ENCODE measurements around the gene TFCP2. TPM values are rescaled to one million over a fixed set of nuclear protein-coding genes. Genes with fewer than 3 reads are reported as not detected.
"Not testable (repeated sequence)": the region's sequence is repeated elsewhere in the genome, so short reads cannot be mapped to it uniquely, and the experiment has no call there.

TFCP2 gene, protein sequence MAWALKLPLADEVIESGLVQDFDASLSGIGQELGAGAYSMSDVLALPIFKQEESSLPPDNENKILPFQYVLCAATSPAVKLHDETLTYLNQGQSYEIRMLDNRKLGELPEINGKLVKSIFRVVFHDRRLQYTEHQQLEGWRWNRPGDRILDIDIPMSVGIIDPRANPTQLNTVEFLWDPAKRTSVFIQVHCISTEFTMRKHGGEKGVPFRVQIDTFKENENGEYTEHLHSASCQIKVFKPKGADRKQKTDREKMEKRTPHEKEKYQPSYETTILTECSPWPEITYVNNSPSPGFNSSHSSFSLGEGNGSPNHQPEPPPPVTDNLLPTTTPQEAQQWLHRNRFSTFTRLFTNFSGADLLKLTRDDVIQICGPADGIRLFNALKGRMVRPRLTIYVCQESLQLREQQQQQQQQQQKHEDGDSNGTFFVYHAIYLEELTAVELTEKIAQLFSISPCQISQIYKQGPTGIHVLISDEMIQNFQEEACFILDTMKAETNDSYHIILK
- 10 to 100 TPM; 13.5 to 20.5 (median 15.4) TPM for total RNA-seq

DNA sequence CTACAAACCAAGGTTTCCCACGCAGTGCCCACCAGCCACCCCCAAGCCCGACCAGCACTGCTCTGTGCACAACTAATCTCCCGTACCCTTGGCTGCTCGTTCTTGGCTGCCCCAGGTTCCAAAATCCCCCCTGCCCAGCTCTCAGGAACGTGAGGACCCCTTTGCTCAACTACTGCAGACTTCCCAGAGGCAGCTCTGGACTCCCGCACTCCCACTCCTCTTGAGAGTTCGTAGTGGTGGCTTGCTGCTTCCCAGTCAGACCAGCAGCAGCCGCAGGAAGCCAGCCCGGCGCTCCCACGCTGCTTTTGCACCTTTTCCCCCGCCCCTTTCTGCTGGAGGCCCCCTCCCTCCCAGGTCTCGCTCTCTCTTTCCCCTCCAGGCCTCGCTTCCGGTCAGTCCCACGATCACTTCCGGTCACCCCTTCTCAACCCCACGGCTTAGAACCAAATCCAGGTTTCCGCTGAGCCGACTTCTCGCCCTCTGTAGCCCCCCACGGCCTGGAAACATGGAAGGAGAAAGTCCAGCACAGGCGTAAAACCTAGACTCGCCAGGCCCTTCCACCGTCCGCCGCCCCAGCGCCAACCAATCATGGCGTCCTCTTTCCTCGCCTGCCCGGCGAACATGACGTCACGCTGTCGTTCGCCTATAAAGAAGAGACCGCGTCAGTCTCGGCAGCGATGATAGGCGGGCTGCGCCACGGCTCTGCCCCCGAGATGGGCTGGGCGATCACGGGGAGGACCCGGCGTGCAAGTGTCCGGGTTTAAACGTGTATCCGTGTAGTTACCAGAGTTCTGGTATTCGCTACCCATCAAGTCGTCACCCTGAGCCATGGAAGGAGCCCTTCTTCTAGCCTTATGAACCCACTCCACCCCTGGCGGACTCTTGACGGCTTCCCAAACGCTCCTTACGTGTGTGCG, at the start of gene TFCP2:
Gene TFCP2, minus strand, starts transcription at position 621 of the 917 bp plus-strand sequence. CDS start 713 bp downstream, outside the sequence.
- 0% methylated on average over 11 to 57 of the region's 58 CpGs for WGBS, 2 donors (ENCODE audit: low coverage in 1 of 2)
- H3K4me1 ChIP-seq, result peaks cover 0 to 26% (median 17%) of the 10 kb centered on the region in 4 donors
- no peaks in the 10 kb centered on the region for H3K9me3 ChIP-seq
- no peaks in the 10 kb centered on the region for H3K36me3 ChIP-seq
- H3K4me3 ChIP-seq, result peak within 1 kb of the TSS; percentile 65 to 86 (median 74)
- intact Hi-C loops (cut with DNase I; ENCODE audit: low total_unique reads), result no loop called here
- DNase-seq, result peak; percentile 97
- in situ Hi-C loops (cut with MboI; ENCODE audit: low pct_ligation_motif_present in 1 of 4, low pct_unique_long_range_greater_than_20kb in 1 of 4, low sequenced_read_pairs in 3 of 4), result no loop called here
- peak; percentile 78 for TF ChIP-seq POLR2A (IDR thresholded peaks at IDR 0.05)
- TF ChIP-seq, protein P1, sequence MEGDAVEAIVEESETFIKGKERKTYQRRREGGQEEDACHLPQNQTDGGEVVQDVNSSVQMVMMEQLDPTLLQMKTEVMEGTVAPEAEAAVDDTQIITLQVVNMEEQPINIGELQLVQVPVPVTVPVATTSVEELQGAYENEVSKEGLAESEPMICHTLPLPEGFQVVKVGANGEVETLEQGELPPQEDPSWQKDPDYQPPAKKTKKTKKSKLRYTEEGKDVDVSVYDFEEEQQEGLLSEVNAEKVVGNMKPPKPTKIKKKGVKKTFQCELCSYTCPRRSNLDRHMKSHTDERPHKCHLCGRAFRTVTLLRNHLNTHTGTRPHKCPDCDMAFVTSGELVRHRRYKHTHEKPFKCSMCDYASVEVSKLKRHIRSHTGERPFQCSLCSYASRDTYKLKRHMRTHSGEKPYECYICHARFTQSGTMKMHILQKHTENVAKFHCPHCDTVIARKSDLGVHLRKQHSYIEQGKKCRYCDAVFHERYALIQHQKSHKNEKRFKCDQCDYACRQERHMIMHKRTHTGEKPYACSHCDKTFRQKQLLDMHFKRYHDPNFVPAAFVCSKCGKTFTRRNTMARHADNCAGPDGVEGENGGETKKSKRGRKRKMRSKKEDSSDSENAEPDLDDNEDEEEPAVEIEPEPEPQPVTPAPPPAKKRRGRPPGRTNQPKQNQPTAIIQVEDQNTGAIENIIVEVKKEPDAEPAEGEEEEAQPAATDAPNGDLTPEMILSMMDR (IDR thresholded peaks at IDR 0.05), result no peak
- no peak for TF ChIP-seq EP300 (IDR thresholded peaks at IDR 0.05; ENCODE audit: low read depth)
- peak; percentile 80 to 86 (median 85) for TF ChIP-seq POLR2AphosphoS5 (IDR thresholded peaks at IDR 0.05)
- peak within 1 kb of the TSS; percentile 94 to 99 (median 96) for H3K27ac ChIP-seq
- H3K27me3 ChIP-seq, result no peaks in the 10 kb centered on the region

DNA sequence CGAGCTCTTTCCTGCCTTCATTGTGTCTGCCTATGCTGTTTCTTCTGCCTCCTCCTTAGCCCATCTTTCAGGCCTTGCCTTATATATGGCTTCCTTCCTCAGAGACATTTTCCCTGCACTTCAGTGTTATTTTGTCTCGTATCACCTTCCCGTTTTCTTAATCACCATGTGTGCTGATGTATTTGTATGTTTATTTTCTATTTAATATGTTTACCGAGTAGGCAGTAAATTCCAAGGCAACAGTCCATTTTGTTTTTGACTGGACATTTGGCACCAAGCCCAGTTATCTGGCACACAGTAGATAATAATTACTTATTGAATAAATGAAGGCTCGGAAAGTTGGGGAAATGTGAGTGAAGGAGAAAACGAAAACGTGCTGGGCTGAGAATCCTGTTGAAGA, 49.5 kb upstream of the TFCP2 start:
- 61 to 74% methylated on average over 5 to 7 of the region's 7 CpGs for WGBS, 2 donors (ENCODE audit: low coverage in 1 of 2)
- intact Hi-C loops (cut with DNase I; ENCODE audit: low total_unique reads) (no loop called here), in situ Hi-C loops (cut with MboI; ENCODE audit: low pct_ligation_motif_present in 1 of 4, low pct_unique_long_range_greater_than_20kb in 1 of 4, low sequenced_read_pairs in 3 of 4) (no loop called here)
- TF ChIP-seq, protein P1 (IDR thresholded peaks at IDR 0.05), result no peak
- TF ChIP-seq EP300 (IDR thresholded peaks at IDR 0.05; ENCODE audit: low read depth), result no peak
- TF ChIP-seq POLR2AphosphoS5 (IDR thresholded peaks at IDR 0.05), result no peak
- TF ChIP-seq POLR2A (IDR thresholded peaks at IDR 0.05), result no peak
- DNase-seq, result no peak
- peaks cover 0 to 13% (median 12%) of the 10 kb centered on the region in 4 donors for H3K4me1 ChIP-seq
- no peaks in the 10 kb centered on the region for H3K9me3 ChIP-seq
- no peaks in the 10 kb centered on the region for H3K36me3 ChIP-seq
- no peaks in the 10 kb centered on the region for H3K27me3 ChIP-seq
- H3K4me3 ChIP-seq, result no peak overlapping the region
- H3K27ac ChIP-seq, result no peak overlapping the region

DNA sequence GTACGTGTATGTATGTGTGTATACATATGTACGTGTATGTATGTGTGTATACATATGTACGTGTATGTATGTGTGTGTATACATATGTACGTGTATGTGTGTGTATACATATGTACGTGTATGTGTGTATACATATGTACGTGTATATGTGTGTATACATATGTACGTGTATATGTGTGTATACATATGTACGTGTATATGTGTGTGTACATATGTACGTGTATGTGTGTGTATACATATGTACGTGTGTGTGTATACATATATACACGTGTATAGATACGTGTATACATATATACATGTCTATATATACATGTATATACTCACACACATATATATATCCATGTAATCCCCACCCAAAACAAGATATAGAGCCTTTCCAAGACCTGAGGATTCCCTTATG, 46.9 kb upstream of the TFCP2 start:
- H3K9me3 ChIP-seq; intact Hi-C loops (cut with DNase I; ENCODE audit: low total_unique reads); H3K27ac ChIP-seq; in situ Hi-C loops (cut with MboI; ENCODE audit: low pct_ligation_motif_present in 1 of 4, low pct_unique_long_range_greater_than_20kb in 1 of 4, low sequenced_read_pairs in 3 of 4); H3K27me3 ChIP-seq; H3K4me3 ChIP-seq; DNase-seq; H3K36me3 ChIP-seq: not testable (repeated sequence)
- H3K4me1 ChIP-seq, result peaks cover 0 to 20% (median 12%) of the 10 kb centered on the region in 4 donors
- 87 to 88% methylated on average over 12 of the region's 12 CpGs for WGBS, 2 donors (ENCODE audit: low coverage in 1 of 2)

DNA sequence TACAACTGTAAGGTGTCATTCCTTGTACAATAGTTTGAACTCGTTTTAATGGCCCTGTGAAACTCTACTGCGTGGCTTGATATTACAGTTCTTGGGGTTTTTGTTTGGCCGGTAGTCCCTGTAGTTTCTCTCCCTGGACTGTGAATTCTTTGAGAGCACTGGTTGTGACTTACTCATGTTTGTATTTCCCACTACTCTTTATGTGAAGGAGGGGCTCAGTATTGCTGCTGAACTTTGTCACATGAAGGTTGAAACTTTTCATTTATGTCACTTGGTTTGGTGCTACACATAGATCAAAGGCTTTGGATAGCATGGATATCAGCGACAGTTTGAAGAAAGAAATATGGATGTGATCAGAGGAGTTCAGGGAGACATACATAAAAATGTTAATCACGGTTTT, 46.4 kb upstream of the TFCP2 start:
- peak overlapping the region; percentile 90 to 97 (median 95) for H3K27ac ChIP-seq
- H3K4me1 ChIP-seq, result peaks cover 0 to 20% (median 12%) of the 10 kb centered on the region in 4 donors
- DNase-seq, result no peak
- in situ Hi-C loops (cut with MboI; ENCODE audit: low pct_ligation_motif_present in 1 of 4, low pct_unique_long_range_greater_than_20kb in 1 of 4, low sequenced_read_pairs in 3 of 4) (no loop called here), intact Hi-C loops (cut with DNase I; ENCODE audit: low total_unique reads) (no loop called here)
- H3K36me3 ChIP-seq, result no peaks in the 10 kb centered on the region
- H3K9me3 ChIP-seq, result no peaks in the 10 kb centered on the region
- no peak for TF ChIP-seq EP300 (IDR thresholded peaks at IDR 0.05; ENCODE audit: low read depth)
- TF ChIP-seq, protein P1 (IDR thresholded peaks at IDR 0.05), result no peak
- no peak for TF ChIP-seq POLR2AphosphoS5 (IDR thresholded peaks at IDR 0.05)
- no peak for TF ChIP-seq POLR2A (IDR thresholded peaks at IDR 0.05)
- peak overlapping the region in 1 of 4 donors; percentile 88 for H3K4me3 ChIP-seq
- WGBS, 2 donors (ENCODE audit: low coverage in 1 of 2), result 59 to 64% methylated on average over 5 of the region's 5 CpGs
- H3K27me3 ChIP-seq, result no peaks in the 10 kb centered on the region

Measured in transverse colon (tissue), 4 donors.